AG09309 (cell line): ENCODE data around the gene TMUB1.

Source experiments
- DNase-seq: peaks from one replicate; pipeline ENCODE4 v3.0.0-alpha.2; 2010; ENCODE audit warnings: low read depth
- H3K4me3 ChIP-seq: 2 replicates; pipeline ENCODE4 v1.5.1; 2011; ENCODE audit warnings: mild to moderate bottlenecking, low read depth, low read length, moderate library complexity; ENCODE audit not compliant: control insufficient read depth
- CTCF ChIP-seq: IDR thresholded peaks from 2 replicates; pipeline ENCODE4 v1.5.1; 2011; ENCODE audit warnings: mild to moderate bottlenecking, low read depth, low read length, inconsistent platforms; ENCODE audit not compliant: insufficient read depth, control insufficient read depth; ENCODE audit errors: missing control alignments

Gene TMUB1

GRCh38 chr7:151063212-151063561 is 20.1 kb downstream of the TMUB1 start:
- no peak for TF ChIP-seq CTCF
- peak overlapping the region; percentile 9; the same call in 1 of the 2 replicates for H3K4me3 ChIP-seq
- no peak for DNase-seq

GRCh38 chr7:151062399-151063211 is 20.7 kb downstream of the TMUB1 start:
- peak overlapping the region; percentile 26 for H3K4me3 ChIP-seq
- no peak for DNase-seq
- no peak for TF ChIP-seq CTCF

- H3K4me3 ChIP-seq = peak overlapping the region; percentile 26
- DNase-seq = no peak
- no peak for TF ChIP-seq CTCF
These were observed 21.2 kb downstream of the TMUB1 start for GRCh38 chr7:151062111-151062398.

DNA sequence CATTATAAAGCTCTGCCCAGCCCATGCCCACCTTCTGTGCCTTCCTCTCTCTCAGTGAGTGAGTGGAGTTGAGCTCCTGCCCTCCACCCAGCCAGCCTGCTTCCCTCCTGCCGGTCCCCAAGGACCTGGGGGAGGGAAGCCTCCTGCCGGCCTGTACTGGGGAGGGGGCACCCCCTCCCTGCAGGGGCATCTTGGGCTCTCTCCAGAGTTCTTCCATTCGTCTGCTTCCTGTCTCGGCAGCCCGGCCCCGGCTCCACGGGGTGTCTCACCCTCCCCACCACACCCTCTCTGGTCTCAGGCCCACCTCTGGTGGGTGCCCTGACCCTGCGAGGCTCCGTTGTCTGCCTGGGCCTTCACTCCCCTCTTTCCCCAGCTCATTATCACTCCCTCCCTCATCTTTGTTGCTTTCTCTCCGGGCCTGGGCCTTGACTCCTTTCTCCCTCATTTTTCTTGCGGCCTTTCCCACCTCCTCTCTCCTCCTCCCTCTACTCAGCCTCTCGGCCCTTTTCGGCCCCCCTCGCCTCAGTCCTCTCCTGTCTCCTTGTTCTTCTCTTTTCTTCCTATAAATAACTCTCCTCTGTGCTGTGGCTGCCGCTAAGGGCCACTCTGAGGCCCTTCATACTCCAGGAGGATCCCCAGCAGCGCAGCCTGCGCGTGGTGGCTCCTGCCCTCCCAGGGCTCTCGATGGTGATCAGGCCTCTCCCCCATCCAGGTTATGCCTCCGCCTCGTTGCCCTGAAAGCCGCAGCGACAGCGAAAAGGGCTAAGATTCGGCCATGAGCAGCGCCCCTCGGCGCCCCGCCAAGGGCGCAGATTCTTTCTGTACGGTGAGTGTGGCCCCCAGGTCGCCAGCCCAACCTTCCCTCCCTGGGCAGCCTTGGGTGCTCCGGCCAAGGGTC is 21.8 kb downstream of the TMUB1 start:
- TF ChIP-seq CTCF = no peak
- no peak for DNase-seq
- peak overlapping the region; percentile 83 for H3K4me3 ChIP-seq

DNA sequence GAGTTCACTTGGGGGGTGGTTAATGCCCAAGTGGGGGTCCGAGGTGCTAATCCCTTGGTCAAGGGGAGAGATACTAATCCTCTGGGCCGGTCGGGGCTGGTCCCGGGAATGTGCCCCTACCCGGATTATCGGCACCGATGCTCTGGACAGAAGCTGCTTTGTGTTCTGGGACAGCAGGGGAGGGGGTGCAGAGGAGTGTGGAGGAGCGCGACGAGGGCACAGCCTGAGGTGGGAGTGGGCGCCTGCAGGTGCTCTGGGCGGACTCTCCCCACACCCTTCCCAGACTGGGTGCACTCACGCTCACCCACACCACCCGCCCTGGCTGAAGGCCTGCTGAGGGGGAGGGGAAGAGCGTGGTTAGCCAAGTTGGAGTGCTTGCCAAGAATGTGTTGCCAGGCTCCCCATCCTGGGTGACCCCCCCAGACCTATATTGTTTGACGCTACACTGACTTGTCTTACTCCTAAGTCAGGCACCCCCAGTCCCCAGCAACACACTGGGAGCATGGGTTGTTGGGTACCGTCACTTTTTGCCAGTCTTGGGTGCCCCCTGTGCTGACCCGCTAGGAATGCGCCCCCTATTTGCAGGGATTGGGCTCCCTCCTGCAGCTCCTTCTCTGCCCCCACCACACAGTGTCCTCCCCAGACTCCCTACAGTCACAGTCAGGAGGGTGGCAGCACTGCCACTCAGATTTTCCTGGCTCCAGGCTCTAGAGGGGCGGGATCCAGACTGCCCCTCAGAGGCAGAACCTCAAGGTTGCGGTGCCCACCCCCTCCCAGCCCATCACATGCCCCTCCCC is 22.7 kb downstream of the TMUB1 start:
- TF ChIP-seq CTCF = peak; percentile 30
- DNase-seq = no peak
- peak overlapping the region; percentile 83 for H3K4me3 ChIP-seq

DNA sequence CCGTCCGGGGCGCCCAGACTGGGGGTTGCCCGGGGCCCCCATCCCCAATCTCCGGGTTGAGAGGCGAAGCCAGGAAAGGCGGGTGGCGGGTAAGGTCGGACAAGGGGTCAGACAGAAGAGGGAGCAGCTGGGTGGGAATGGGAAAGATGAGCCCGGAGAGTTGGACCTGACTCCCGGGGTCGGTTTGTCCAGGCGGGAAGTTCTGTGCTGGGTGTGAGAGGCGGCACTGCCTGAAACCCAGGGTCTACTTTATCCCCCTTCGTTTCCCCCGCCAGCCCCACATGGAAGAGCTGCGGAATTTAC is 23.2 kb downstream of the TMUB1 start:
- TF ChIP-seq CTCF = no peak

More for the DNA sequence above, 23.2 kb downstream of the TMUB1 start:
- H3K4me3 ChIP-seq = peak overlapping the region; percentile 83
- DNase-seq = no peak
